HG02642 (cell line): Measurements from ENCODE around the gene EN1.

Experiments
- ATAC-seq: cut with Tn5 transposase; IDR thresholded peaks from one replicate; pipeline ENCODE4 v1.9.1; 2021; ENCODE audit warnings: mild to moderate bottlenecking; ENCODE audit not compliant: unreplicated experiment, poor library complexity

Gene EN1

GRCh38 chr2:118830118-118830517, 17.3 kb downstream of the EN1 start:
- ATAC-seq, result no peak

- no peak for ATAC-seq
These were observed 21.4 kb downstream of the EN1 start for GRCh38 chr2:118826093-118826492.

GRCh38 chr2:118823633-118824032, 23.8 kb downstream of the EN1 start:
- no peak for ATAC-seq

DNA sequence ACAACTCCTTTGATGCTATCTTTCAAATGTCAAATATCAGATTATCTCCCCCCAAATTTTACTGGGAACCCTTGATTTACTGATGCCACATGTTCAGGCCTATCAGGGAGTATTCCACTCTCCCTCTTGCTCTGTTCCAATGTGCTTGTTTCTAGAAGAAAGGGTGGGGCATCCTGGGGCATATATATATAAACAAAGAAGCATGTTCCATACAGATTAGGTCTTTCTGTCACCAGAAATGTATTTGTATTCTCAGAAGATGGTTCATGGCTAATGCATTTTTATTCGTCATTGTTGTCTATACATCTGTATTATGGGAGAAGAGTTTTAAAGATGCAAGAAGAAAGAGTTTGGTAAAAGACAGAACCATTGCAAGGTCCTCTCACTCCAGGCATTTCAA, 24.9 kb downstream of the EN1 start:
- no peak for ATAC-seq

GRCh38 chr2:118822015-118822414, 25.4 kb downstream of the EN1 start:
- ATAC-seq, result no peak

DNA sequence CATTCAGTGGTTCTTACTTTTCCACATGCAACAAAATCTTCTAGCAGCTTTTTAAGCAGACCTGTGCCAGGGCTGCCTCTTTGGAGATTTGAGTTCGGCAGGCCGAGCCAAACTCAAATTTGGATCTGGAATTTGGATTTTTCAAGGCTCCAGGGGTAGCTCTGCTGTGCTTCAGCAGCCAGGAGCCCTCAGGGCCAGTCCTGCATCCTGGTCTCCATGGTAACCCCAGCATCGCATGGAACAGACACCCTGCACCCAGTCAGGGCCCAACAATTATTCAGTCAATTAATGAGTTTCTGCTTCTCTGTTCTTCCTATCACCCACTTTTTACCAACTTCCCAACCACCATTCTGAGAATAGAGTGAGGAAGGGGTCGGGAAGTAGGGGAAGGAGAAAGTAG, 30.0 kb downstream of the EN1 start:
- no peak for ATAC-seq

DNA sequence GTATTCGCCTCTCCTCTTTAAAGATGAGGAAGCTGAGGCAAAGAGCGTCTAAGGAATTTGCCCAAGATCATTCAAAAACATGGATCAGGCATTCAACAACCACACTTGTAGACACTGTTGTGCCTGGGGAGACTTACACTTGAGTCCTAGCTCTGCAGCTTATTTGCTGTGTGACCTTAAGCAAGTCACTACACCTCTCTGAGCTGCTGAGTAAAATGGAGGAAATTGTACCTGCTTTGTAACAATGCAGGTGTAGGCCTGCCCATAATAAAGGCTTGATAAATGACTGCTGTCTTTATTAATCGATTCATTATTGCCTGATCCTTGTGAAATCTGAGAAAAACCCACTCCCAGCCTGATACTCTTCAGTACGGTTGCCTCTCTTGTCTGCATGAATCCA, 30.8 kb downstream of the EN1 start:
- no peak for ATAC-seq

- no peak for ATAC-seq
These were observed 31.7 kb downstream of the EN1 start for GRCh38 chr2:118815731-118816130.

DNA sequence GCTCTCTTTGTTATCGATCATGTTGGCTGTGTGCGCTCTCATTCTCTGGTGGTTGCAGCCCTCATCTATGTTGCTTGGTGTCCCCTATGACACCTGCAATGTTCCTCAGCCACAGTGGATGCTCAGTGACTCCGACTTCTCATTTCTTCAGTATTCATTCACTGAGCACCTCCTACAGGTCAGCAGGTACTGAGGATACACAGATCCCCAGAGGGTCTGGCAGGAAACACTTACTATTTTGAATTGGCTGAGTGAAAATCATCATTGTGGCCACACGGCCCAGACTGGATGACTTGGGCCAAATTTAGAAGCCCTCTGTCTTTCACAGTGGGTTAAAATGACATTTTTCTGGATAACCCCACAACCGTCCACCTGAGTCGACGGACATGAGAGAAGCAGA, 32.1 kb downstream of the EN1 start:
- ATAC-seq, result no peak

- no peak for ATAC-seq
These were observed 33.1 kb downstream of the EN1 start for GRCh38 chr2:118814368-118814767.

GRCh38 chr2:118813601-118814339, 33.7 kb downstream of the EN1 start:
- ATAC-seq, result no peak

GRCh38 chr2:118813111-118813510, 34.3 kb downstream of the EN1 start:
- no peak for ATAC-seq

DNA sequence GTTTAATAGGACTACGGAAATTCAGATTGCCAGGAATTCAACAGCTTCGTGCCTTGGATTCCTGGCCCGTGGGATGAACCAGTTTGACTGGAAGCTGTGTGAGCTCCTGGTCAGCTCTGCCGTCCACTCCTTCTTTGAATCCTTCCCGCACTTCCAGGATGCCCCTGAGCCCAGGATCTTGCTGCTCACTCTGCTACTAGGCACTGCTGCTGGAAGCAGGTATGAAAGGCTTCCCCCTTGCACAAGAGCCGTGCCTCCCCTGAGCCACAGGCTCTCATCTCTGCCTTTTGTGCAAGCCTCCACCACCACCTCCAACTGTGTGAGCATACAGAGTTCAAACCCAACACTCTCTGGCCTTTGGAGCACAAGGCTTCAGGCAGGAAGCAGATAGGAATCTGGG, 34.9 kb downstream of the EN1 start:
- no peak for ATAC-seq

DNA sequence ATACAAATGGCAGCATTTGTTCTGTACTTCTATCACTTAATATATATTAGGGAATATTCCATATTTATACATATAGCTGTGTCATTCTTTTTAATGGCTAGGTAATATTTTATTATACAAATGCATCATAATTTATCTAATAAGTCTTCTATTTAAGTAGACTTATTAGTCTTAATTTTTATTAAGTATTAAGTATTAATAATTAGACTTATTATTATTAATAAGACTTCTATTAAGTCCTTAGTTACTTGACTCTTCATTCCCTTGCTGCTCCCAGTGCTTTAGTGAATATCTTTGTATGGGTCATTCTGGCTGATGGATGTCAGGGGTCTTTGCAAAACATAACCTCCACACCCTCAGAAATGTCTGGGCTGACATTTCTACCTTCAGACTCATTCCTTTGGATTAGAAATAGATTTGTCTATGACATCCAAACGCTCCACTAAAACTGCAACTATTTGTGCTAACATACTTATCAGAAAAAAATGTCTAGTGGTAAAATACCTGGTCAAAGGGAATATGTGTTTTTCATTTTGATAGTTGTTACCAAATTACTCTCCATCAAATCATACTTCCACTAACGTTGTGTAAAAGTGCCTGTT, 35.8 kb downstream of the EN1 start:
- no peak for ATAC-seq

GRCh38 chr2:118810766-118811165, 36.7 kb downstream of the EN1 start:
- ATAC-seq, result no peak

GRCh38 chr2:118808429-118808809, 39.0 kb downstream of the EN1 start:
- no peak for ATAC-seq

GRCh38 chr2:118807668-118808428, 39.6 kb downstream of the EN1 start:
- no peak for ATAC-seq

DNA sequence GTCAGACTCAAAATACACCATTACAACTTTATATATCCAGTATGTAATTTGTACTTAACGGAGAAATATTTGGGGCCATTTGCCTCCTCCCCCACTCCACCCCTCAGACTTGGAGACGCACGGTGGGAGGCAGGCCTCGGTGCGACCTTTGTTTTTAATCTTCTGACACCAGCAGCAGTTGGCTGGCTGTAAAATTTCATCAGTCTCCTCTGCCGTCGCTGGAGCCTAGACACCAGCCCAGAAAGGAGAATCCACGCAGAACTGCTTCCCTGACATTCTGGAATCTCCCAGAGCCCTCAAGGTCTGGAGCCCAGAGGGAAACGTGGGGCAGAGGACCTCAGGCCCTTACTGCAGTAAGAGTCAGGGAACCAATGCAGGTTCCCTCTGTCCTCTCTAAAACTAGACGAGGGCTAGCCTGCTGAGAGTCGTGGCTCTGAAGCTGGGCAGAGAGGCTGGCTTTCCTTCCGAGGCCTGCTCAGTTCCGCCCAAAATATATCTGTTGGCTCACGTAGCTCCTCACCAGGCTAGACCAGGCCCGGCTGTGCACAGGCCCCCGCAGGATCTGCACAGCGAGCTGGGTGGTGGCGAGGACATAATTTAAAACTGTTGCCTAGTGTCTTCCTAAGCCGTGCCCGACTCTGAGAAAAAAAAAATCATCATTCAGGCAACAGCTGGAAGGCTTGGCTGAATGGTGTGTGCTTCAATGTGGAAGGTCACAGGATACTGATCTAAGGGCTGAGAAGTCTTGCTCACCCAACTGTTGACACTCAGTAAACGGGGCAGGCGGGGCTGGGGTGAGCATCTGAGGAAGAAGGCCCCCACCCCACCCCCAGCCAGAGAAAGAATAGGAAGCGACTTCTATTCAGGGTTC, 40.4 kb downstream of the EN1 start:
- no peak for ATAC-seq

GRCh38 chr2:118805064-118805690, 42.3 kb downstream of the EN1 start:
- no peak for ATAC-seq

GRCh38 chr2:118803012-118803411, 44.4 kb downstream of the EN1 start:
- ATAC-seq, result no peak
